ENCODE data around the gene UBXN4. TPM values are rescaled to one million over a fixed set of nuclear protein-coding genes. Genes with fewer than 3 reads are reported as not detected.
A peak's percentile ranks its signal among the peaks of the same experiment; 100 is the strongest.

UBXN4 gene
- total RNA-seq, 2 donors from 2014 or later, result 81.0 to 81.6 TPM

DNA sequence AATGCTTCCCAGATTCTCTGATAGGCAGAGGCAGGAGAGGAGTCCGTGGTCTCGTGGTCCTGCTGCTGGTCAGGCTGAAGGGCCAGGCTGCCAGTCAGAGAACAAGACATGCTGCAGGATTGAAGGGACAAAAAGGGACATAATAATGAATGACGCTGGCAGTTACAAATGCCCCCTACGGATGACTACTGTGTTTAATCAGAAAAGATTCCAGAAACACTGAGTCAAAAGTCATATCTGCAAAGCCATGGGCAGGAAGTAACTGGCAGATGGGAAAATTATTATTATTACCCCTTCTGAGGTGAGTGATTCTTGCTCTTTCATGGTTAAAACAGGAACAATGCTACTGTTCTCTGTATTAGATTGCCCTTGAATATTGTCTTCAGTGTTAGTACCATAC is 76.3 kb downstream of the UBXN4 start:
- Mint-ChIP-seq H3K27me3 (ENCODE audit: insufficient read depth) (peaks cover 39% of the 10 kb centered on the region), H3K4me3 (no peak overlapping the region), H3K36me3 (ENCODE audit: low read depth) (peaks cover 4% of the 10 kb centered on the region), H3K27ac (no peak overlapping the region), H3K9me3 (peaks cover 3% of the 10 kb centered on the region), H3K4me1 (no peaks in the 10 kb centered on the region)
- H3K4me3 ChIP-seq (ENCODE audit: low read length), result no peak overlapping the region
- TF ChIP-seq, protein P1, sequence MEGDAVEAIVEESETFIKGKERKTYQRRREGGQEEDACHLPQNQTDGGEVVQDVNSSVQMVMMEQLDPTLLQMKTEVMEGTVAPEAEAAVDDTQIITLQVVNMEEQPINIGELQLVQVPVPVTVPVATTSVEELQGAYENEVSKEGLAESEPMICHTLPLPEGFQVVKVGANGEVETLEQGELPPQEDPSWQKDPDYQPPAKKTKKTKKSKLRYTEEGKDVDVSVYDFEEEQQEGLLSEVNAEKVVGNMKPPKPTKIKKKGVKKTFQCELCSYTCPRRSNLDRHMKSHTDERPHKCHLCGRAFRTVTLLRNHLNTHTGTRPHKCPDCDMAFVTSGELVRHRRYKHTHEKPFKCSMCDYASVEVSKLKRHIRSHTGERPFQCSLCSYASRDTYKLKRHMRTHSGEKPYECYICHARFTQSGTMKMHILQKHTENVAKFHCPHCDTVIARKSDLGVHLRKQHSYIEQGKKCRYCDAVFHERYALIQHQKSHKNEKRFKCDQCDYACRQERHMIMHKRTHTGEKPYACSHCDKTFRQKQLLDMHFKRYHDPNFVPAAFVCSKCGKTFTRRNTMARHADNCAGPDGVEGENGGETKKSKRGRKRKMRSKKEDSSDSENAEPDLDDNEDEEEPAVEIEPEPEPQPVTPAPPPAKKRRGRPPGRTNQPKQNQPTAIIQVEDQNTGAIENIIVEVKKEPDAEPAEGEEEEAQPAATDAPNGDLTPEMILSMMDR (conservative IDR thresholded peaks at IDR 0.05), result no peak
- 79 to 92% methylated on average over 4 of the region's 4 CpGs for WGBS, 2 experiments (ENCODE audit: insufficient coverage in 1 of 2, insufficient read length in 1 of 2)
- peaks cover 6% of the 10 kb centered on the region for H3K36me3 ChIP-seq (ENCODE audit: control insufficient read depth, insufficient read depth, low read length)
- no peaks in the 10 kb centered on the region for H3K4me1 ChIP-seq (ENCODE audit: control insufficient read depth, insufficient read depth, low read length)
- H3K9me3 ChIP-seq (ENCODE audit: control insufficient read depth, low read length), result peaks cover 9% of the 10 kb centered on the region
- no peak overlapping the region for H3K27ac ChIP-seq (ENCODE audit: low read depth, low read length)
- H3K9ac ChIP-seq (ENCODE audit: extremely low read depth, low read length, poor library complexity, severe bottlenecking), result no peak overlapping the region
- DNase-seq, result no peak
- H3K27me3 ChIP-seq (ENCODE audit: control insufficient read depth, insufficient read depth, low read length, poor library complexity, severe bottlenecking), result no peaks in the 10 kb centered on the region

DNA sequence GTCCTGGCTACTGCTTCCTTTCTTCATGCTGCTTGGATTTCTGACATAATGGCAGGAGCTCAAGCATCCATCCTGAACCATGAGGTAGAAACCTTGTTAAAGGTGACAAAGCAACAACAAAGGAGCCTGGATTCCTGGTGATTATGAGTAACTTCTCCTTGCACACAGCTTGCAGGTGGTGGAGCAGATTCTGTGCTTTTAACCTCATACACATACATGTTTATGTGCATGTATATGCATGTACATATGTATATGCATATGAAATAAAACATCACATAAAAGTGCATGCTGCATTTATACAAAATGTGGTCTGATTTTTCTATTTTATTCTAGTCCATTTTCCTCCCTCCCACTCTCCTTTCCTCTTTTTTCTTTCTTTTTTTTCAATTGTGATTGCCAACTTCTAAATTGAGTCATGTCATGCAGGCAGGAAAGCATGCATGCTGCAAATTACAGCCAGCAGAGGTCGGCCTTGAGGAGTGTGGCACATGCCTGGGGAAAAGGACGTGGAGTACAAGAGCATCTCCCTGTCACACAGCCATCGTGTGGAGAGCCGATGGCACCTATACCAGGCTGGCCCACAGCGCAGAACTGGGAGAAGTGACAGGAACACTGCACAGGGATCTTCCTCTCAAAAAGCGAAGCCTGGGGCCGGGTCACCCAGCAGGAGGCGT is 77.4 kb downstream of the UBXN4 start:
- Mint-ChIP-seq H3K4me3 (no peak overlapping the region), H3K9me3 (peaks cover 8% of the 10 kb centered on the region), H3K4me1 (no peaks in the 10 kb centered on the region), H3K36me3 (ENCODE audit: low read depth) (peaks cover 9% of the 10 kb centered on the region), H3K27ac (no peak overlapping the region), H3K27me3 (ENCODE audit: insufficient read depth) (peaks cover 33% of the 10 kb centered on the region)
- H3K27me3 ChIP-seq (ENCODE audit: control insufficient read depth, insufficient read depth, low read length, poor library complexity, severe bottlenecking), result no peaks in the 10 kb centered on the region
- TF ChIP-seq, protein P1 (conservative IDR thresholded peaks at IDR 0.05), result peak; percentile 74
- no peak overlapping the region for H3K4me3 ChIP-seq (ENCODE audit: low read length)
- H3K9ac ChIP-seq (ENCODE audit: extremely low read depth, low read length, poor library complexity, severe bottlenecking), result no peak overlapping the region
- no peaks in the 10 kb centered on the region for H3K4me1 ChIP-seq (ENCODE audit: control insufficient read depth, insufficient read depth, low read length)
- H3K27ac ChIP-seq (ENCODE audit: low read depth, low read length), result no peak overlapping the region
- H3K9me3 ChIP-seq (ENCODE audit: control insufficient read depth, low read length), result peaks cover 14% of the 10 kb centered on the region
- H3K36me3 ChIP-seq (ENCODE audit: control insufficient read depth, insufficient read depth, low read length), result peaks cover 6% of the 10 kb centered on the region
- 73 to 82% methylated on average over 6 to 8 of the region's 8 CpGs for WGBS, 2 experiments (ENCODE audit: insufficient coverage in 1 of 2, insufficient read length in 1 of 2)
- peak; percentile 85 for DNase-seq

DNA sequence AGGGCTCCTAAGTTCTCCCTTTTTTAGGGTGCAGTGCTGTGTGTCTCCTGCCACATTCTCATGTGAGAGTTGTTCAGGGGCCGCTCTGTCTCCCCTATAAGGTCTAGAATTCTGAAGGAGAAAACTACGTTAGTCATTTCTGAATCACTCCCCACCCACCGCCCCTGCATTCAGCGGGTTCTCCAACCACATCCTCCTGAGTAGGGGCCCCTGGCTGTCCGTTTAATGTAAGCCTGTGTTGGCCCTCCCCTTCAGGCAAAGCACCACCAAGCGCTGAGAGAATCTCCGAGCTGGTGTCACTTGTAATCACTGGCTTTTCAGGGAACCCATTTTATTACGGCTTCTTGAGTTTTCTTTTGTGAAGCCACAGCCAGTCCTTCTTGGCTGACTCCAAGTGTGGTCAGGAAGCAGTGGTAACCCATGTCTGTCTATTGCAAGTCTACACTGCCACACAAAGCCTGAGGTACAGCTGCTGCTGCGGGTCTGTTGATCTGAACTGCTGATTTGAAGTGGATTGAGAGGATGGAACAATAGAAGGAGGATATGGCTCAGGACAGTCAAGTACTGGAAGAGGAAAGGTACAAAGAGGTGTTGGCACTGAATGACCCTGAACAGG is 78.5 kb downstream of the UBXN4 start:
- DNase-seq, result no peak
- WGBS, 2 experiments (ENCODE audit: insufficient coverage in 1 of 2, insufficient read length in 1 of 2), result 78% methylated on average over 7 to 9 of the region's 9 CpGs
- no peaks in the 10 kb centered on the region for H3K4me1 Mint-ChIP-seq
- Histone ChIP-seq H3K9me3 (ENCODE audit: control insufficient read depth, low read length) (peaks cover 14% of the 10 kb centered on the region), H3K4me1 (ENCODE audit: control insufficient read depth, insufficient read depth, low read length) (no peaks in the 10 kb centered on the region), H3K27me3 (ENCODE audit: control insufficient read depth, insufficient read depth, low read length, poor library complexity, severe bottlenecking) (no peaks in the 10 kb centered on the region), H3K27ac (ENCODE audit: low read depth, low read length) (no peak overlapping the region), H3K9ac (ENCODE audit: extremely low read depth, low read length, poor library complexity, severe bottlenecking) (no peak overlapping the region), H3K36me3 (ENCODE audit: control insufficient read depth, insufficient read depth, low read length) (peaks cover 6% of the 10 kb centered on the region), H3K4me3 (ENCODE audit: low read length) (no peak overlapping the region)
- H3K9me3 Mint-ChIP-seq, result peaks cover 8% of the 10 kb centered on the region
- peaks cover 26% of the 10 kb centered on the region for H3K27me3 Mint-ChIP-seq (ENCODE audit: insufficient read depth)
- TF ChIP-seq, protein P1 (conservative IDR thresholded peaks at IDR 0.05), result no peak
- H3K4me3 Mint-ChIP-seq, result no peak overlapping the region
- H3K27ac Mint-ChIP-seq, result no peak overlapping the region
- peaks cover 9% of the 10 kb centered on the region for H3K36me3 Mint-ChIP-seq (ENCODE audit: low read depth)
